Measurements from ENCODE around the gene RPS8. TPM values are rescaled to one million over a fixed set of nuclear protein-coding genes. Genes with fewer than 3 reads are reported as not detected.
"Not testable (repeated sequence)": the region's sequence is repeated elsewhere in the genome, so short reads cannot be mapped to it uniquely, and the experiment has no call there.

Gene RPS8
- total and polyA plus RNA-seq, 5 donors from 2014 or later = 805 to 1,739 (median 1,169) TPM

GRCh38 chr1:44820328-44821239, 45.2 kb downstream of the RPS8 start:
- Histone ChIP-seq H3K27me3 (ENCODE audit: control insufficient read depth, insufficient read depth, low read length) (no peaks in the 10 kb centered on the region), H3K4me1 (ENCODE audit: control insufficient read depth, insufficient read depth, low read length, poor library complexity, severe bottlenecking) (peaks cover 18% of the 10 kb centered on the region), H3K4me3 (ENCODE audit: low read depth, low read length) (peak overlapping the region; percentile 92), H3K9me3 (ENCODE audit: control insufficient read depth in 2 of 2, low read length in 2 of 2) (no peaks in the 10 kb centered on the region), H3K36me3 (ENCODE audit: control insufficient read depth, insufficient read depth, low read length) (no peaks in the 10 kb centered on the region), H3K27ac (ENCODE audit: insufficient read depth, low read length, poor library complexity, severe bottlenecking) (peak overlapping the region; percentile 96)
- Mint-ChIP-seq H3K4me1 (peaks cover 12 to 44% (median 32%) of the 10 kb centered on the region in 4 donors), H3K9me3 (peaks cover 0 to 2% (median 0%) of the 10 kb centered on the region in 7 donors), H3K27ac (peak overlapping the region; percentile 100), H3K27me3 (no peaks in the 10 kb centered on the region), H3K36me3 (no peaks in the 10 kb centered on the region), H3K4me3 (peak overlapping the region; percentile 92 to 97 (median 94))
- DNase-seq (no peak), ATAC-seq (ENCODE audit: low read depth in 2 of 2) (no peak)

GRCh38 chr1:44821240-44821715, 45.9 kb downstream of the RPS8 start:
- Mint-ChIP-seq H3K36me3 (no peaks in the 10 kb centered on the region), H3K27ac (peak overlapping the region in 2 of 3 donors; percentile 100), H3K4me1 (peaks cover 11 to 43% (median 32%) of the 10 kb centered on the region in 4 donors), H3K27me3 (no peaks in the 10 kb centered on the region), H3K9me3 (peaks cover 0 to 2% (median 0%) of the 10 kb centered on the region in 7 donors), H3K4me3 (peak overlapping the region; percentile 66 to 97 (median 92))
- H3K27me3 ChIP-seq (ENCODE audit: control insufficient read depth, insufficient read depth, low read length) = no peaks in the 10 kb centered on the region
- no peaks in the 10 kb centered on the region for H3K36me3 ChIP-seq (ENCODE audit: control insufficient read depth, insufficient read depth, low read length)
- H3K4me3 ChIP-seq (ENCODE audit: low read depth, low read length) = no peak overlapping the region
- H3K9me3 ChIP-seq (ENCODE audit: control insufficient read depth in 2 of 2, low read length in 2 of 2) = no peaks in the 10 kb centered on the region
- H3K4me1 ChIP-seq (ENCODE audit: control insufficient read depth, insufficient read depth, low read length, poor library complexity, severe bottlenecking) = peaks cover 18% of the 10 kb centered on the region
- H3K27ac ChIP-seq (ENCODE audit: insufficient read depth, low read length, poor library complexity, severe bottlenecking) = no peak overlapping the region
- DNase-seq (no peak), ATAC-seq (ENCODE audit: low read depth in 2 of 2) (no peak)

DNA sequence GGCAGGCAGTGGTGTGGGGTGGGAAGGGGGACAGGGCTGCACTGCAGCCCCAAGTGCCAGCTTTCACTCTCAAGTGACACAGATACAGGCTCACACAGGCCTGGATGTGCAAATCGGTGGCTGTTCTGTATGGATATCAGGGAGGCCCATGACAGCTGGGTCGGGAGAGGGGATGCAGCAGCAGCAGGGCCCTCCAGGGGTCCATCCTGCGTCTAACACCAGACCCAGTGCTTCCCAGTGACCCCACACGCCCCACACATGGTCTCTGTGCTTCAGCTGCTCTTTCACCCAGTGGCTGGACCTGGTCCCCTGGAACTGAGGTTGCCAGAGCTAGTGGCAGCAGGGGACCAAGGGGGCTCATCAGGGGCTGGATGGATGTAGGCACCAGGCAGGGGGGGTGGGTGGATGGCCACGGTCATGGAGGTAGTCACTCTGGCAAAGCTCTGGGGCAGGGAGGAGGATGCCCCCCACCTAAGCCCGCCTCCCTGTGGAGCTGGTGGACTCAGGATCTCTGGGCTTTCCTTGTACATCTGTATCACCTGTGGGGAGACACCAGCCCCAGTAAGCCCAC, 46.9 kb downstream of the RPS8 start:
- H3K36me3 Mint-ChIP-seq = no peaks in the 10 kb centered on the region
- peaks cover 18% of the 10 kb centered on the region for H3K4me1 ChIP-seq (ENCODE audit: control insufficient read depth, insufficient read depth, low read length, poor library complexity, severe bottlenecking)
- peaks cover 0 to 2% (median 0%) of the 10 kb centered on the region in 7 donors for H3K9me3 Mint-ChIP-seq
- peaks cover 11 to 43% (median 28%) of the 10 kb centered on the region in 4 donors for H3K4me1 Mint-ChIP-seq
- H3K27ac Mint-ChIP-seq = no peak overlapping the region
- H3K27ac ChIP-seq (ENCODE audit: insufficient read depth, low read length, poor library complexity, severe bottlenecking) = no peak overlapping the region
- H3K4me3 Mint-ChIP-seq = peak overlapping the region in 1 of 4 donors; percentile 71
- DNase-seq (no peak), ATAC-seq (ENCODE audit: low read depth in 2 of 2) (no peak)
- no peaks in the 10 kb centered on the region for H3K9me3 ChIP-seq (ENCODE audit: control insufficient read depth in 2 of 2, low read length in 2 of 2)
- H3K27me3 ChIP-seq (ENCODE audit: control insufficient read depth, insufficient read depth, low read length) = no peaks in the 10 kb centered on the region
- no peaks in the 10 kb centered on the region for H3K27me3 Mint-ChIP-seq
- no peaks in the 10 kb centered on the region for H3K36me3 ChIP-seq (ENCODE audit: control insufficient read depth, insufficient read depth, low read length)
- no peak overlapping the region for H3K4me3 ChIP-seq (ENCODE audit: low read depth, low read length)

DNA sequence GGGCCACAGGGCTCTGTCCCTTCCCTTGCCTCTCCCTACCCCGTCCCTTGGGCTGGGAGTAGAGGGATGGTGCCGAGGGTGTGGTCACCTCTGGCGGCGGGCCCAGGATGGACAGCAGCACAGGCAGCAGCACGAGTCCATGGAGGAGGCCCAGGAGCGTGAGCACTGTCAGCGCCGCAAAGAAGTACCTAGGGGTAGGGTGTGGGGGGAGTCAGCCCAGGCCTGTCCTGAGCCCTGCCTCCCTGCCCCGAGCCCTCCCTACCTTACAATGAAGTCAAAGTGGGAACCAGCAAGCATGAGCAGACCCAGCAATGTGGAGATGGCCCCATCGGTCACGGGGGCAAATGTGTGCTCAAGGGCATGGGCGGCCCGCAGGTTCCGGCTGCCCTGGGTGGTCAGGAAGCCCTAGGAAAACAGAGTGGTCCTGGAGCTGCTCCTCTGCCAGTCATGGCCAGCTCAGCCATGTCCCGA, 47.7 kb downstream of the RPS8 start:
- H3K27me3 Mint-ChIP-seq = no peaks in the 10 kb centered on the region
- H3K27ac ChIP-seq (ENCODE audit: insufficient read depth, low read length, poor library complexity, severe bottlenecking) = no peak overlapping the region
- H3K4me1 ChIP-seq (ENCODE audit: control insufficient read depth, insufficient read depth, low read length, poor library complexity, severe bottlenecking) = peaks cover 18% of the 10 kb centered on the region
- H3K9me3 Mint-ChIP-seq = peaks cover 0 to under 1% (median 0%) of the 10 kb centered on the region in 7 donors
- H3K36me3 ChIP-seq (ENCODE audit: control insufficient read depth, insufficient read depth, low read length) = no peaks in the 10 kb centered on the region
- H3K4me3 Mint-ChIP-seq = peak overlapping the region in 1 of 4 donors; percentile 71
- no peaks in the 10 kb centered on the region for H3K36me3 Mint-ChIP-seq
- H3K9me3 ChIP-seq (ENCODE audit: control insufficient read depth in 2 of 2, low read length in 2 of 2) = no peaks in the 10 kb centered on the region
- no peak for DNase-seq
- H3K27me3 ChIP-seq (ENCODE audit: control insufficient read depth, insufficient read depth, low read length) = no peaks in the 10 kb centered on the region
- ATAC-seq (ENCODE audit: low read depth in 2 of 2) = no peak
- H3K27ac Mint-ChIP-seq = peak overlapping the region in 1 of 3 donors; percentile 31
- no peak overlapping the region for H3K4me3 ChIP-seq (ENCODE audit: low read depth, low read length)
- H3K4me1 Mint-ChIP-seq = peaks cover 10 to 38% (median 22%) of the 10 kb centered on the region in 4 donors

- H3K9me3 Mint-ChIP-seq; H3K4me3 ChIP-seq (ENCODE audit: low read depth, low read length); H3K27me3 ChIP-seq (ENCODE audit: control insufficient read depth, insufficient read depth, low read length); H3K36me3 Mint-ChIP-seq; H3K9me3 ChIP-seq (ENCODE audit: control insufficient read depth in 2 of 2, low read length in 2 of 2); H3K27ac Mint-ChIP-seq; H3K27ac ChIP-seq (ENCODE audit: insufficient read depth, low read length, poor library complexity, severe bottlenecking); ATAC-seq (ENCODE audit: low read depth in 2 of 2); DNase-seq; H3K27me3 Mint-ChIP-seq; H3K36me3 ChIP-seq (ENCODE audit: control insufficient read depth, insufficient read depth, low read length): not testable (repeated sequence)
- peaks cover 12% of the 10 kb centered on the region for H3K4me1 ChIP-seq (ENCODE audit: control insufficient read depth, insufficient read depth, low read length, poor library complexity, severe bottlenecking)
- Mint-ChIP-seq H3K4me3 (peak overlapping the region in 1 of 4 donors; percentile 22), H3K4me1 (peaks cover 7 to 26% (median 17%) of the 10 kb centered on the region in 4 donors)
Observed at GRCh38 chr1:44824392-44824791, 49.1 kb downstream of the RPS8 start.

- no peaks in the 10 kb centered on the region for H3K36me3 ChIP-seq (ENCODE audit: control insufficient read depth, insufficient read depth, low read length)
- H3K27me3 ChIP-seq (ENCODE audit: control insufficient read depth, insufficient read depth, low read length) = no peaks in the 10 kb centered on the region
- Mint-ChIP-seq H3K36me3 (no peaks in the 10 kb centered on the region), H3K4me3 (no peak overlapping the region), H3K9me3 (no peaks in the 10 kb centered on the region), H3K4me1 (peaks cover 0 to 5% (median 2%) of the 10 kb centered on the region in 4 donors), H3K27me3 (no peaks in the 10 kb centered on the region), H3K27ac (no peak overlapping the region)
- no peaks in the 10 kb centered on the region for H3K4me1 ChIP-seq (ENCODE audit: control insufficient read depth, insufficient read depth, low read length, poor library complexity, severe bottlenecking)
- H3K27ac ChIP-seq (ENCODE audit: insufficient read depth, low read length, poor library complexity, severe bottlenecking) = no peak overlapping the region
- H3K9me3 ChIP-seq (ENCODE audit: control insufficient read depth in 2 of 2, low read length in 2 of 2) = no peaks in the 10 kb centered on the region
- DNase-seq = no peak
- ATAC-seq (ENCODE audit: low read depth in 2 of 2) = peak in 1 of 2 donors; percentile 19
- H3K4me3 ChIP-seq (ENCODE audit: low read depth, low read length) = no peak overlapping the region
Observed at GRCh38 chr1:44826375-44827196, 51.2 kb downstream of the RPS8 start.

All from CD4-positive, CD25-positive, alpha-beta regulatory T cell (primary cell).